GM12878 (cell line): ENCODE measurements around the gene C20orf144. TPM values are rescaled to one million over a fixed set of nuclear protein-coding genes. Genes with fewer than 3 reads are reported as not detected.

ENCODE experiments used
- ATAC-seq: fragments of 200-7000 bp; cut with Tn5 transposase; 3 replicates; pipeline ENCODE4 v1.9.1; 2020; ENCODE audit warnings: mild to moderate bottlenecking, moderate library complexity
- BruUV-seq: library from RNA; stranded (reverse); fragments of 400-500 nt; replicated peaks from 2 replicates; lab custom pipeline; 2021; lab: Mats Ljungman, UMichigan
- CTCF ChIA-PET: fragments of 300-600 bp; sonication (Branson Sonifier 250); formaldehyde crosslinking; extraction: SDS; loops from one replicate; lab custom pipeline; 2021; ENCODE audit warnings: inconsistent platforms; lab: Yijun Ruan, JAX
- POLR2A ChIA-PET: fragments of 350-600 bp; formaldehyde crosslinking; extraction: SDS; loops from one replicate; lab custom pipeline; 2021; ENCODE audit warnings: inconsistent platforms; lab: Charles Lee
- RAD21 ChIA-PET: fragments of 300-600 bp; sonication (Branson Sonifier 250); formaldehyde crosslinking; loops from one replicate; lab custom pipeline; 2023; ENCODE audit warnings: antibody characterized with exemption; ENCODE audit not compliant: unreplicated experiment; lab: Charles Lee
- SMC1A ChIA-PET: fragments of 300-600 bp; sonication (Branson Sonifier 250); formaldehyde crosslinking; loops from one replicate; lab custom pipeline; 2023; ENCODE audit not compliant: unreplicated experiment, uncharacterized antibody; lab: Charles Lee
- DNase-seq: peaks from one replicate; pipeline ENCODE4 v3.0.0-alpha.2; 2011; ENCODE audit warnings: low read depth, low spot score
- FAIRE-seq: peaks from 3 replicates; lab custom pipeline; 2011; peaks lifted over from hg19 to GRCh38; lab: Jason Lieb, UNC
- H2AFZ ChIP-seq: 2 replicates; pipeline ENCODE4 v1.6.0; 2011; ENCODE audit warnings: low read depth, low read length, control low read depth; ENCODE audit not compliant: control insufficient read depth
- H3K27ac ChIP-seq: 2 replicates; pipeline ENCODE4 v1.5.1; 2011; ENCODE audit warnings: control low read depth; ENCODE audit not compliant: control insufficient read depth, insufficient read depth
- H3K27me3 ChIP-seq, 2 experiments: replicated peaks in 1 of 2; 2 replicates each; pipeline versions ENCODE4 v1.6.0 to v1.6.1; 2011; ENCODE audit warnings: low read length in 1 of 2; ENCODE audit not compliant: control insufficient read depth in 2 of 2, insufficient read depth in 2 of 2
- H3K36me3 ChIP-seq, 2 experiments: 2 replicates each; pipeline ENCODE4 v1.5.1; 2011; ENCODE audit warnings: low read length in 1 of 2; ENCODE audit not compliant: control insufficient read depth in 2 of 2, insufficient read depth in 2 of 2
- H3K4me1 ChIP-seq: 2 replicates; pipeline ENCODE4 v1.6.1; 2011; ENCODE audit warnings: mild to moderate bottlenecking, low read length, moderate library complexity, mixed read lengths; ENCODE audit not compliant: control insufficient read depth, insufficient read depth
- H3K4me2 ChIP-seq: 2 replicates; pipeline ENCODE4 v1.6.0; 2011; ENCODE audit warnings: control low read depth; ENCODE audit not compliant: control insufficient read depth, insufficient read depth
- H3K4me3 ChIP-seq: fragments of 200-600 bp; sonication (generic); 2 replicates; pipeline ENCODE4 v1.5.1; 2016
- H3K79me2 ChIP-seq: 2 replicates; pipeline ENCODE4 v1.6.0; 2011; ENCODE audit warnings: low read length; ENCODE audit not compliant: control insufficient read depth, insufficient read depth
- H3K9ac ChIP-seq: 2 replicates; pipeline ENCODE4 v1.8.0; 2011; ENCODE audit warnings: low read length, control low read depth, mixed read lengths; ENCODE audit not compliant: control insufficient read depth, insufficient read depth
- H3K9me3 ChIP-seq: replicated peaks from 3 replicates; pipeline ENCODE4 v1.5.1; 2011; ENCODE audit warnings: mild to moderate bottlenecking, low read length; ENCODE audit not compliant: control insufficient read depth, insufficient read depth
- H4K20me1 ChIP-seq: 2 replicates; pipeline ENCODE4 v1.6.0; 2011; ENCODE audit not compliant: control insufficient read depth, insufficient read depth
- CTCF ChIP-seq, 3 experiments: IDR thresholded peaks in 2 of 3; conservative IDR thresholded peaks in 1 of 3; 2 replicates each; pipeline ENCODE4 v1.5.1; 2011; ENCODE audit warnings: low read depth in 3 of 3, low read length in 3 of 3, mild to moderate bottlenecking in 3 of 3, control low read depth in 2 of 3, moderate library complexity in 2 of 3, inconsistent platforms in 1 of 3, mixed read lengths in 1 of 3; ENCODE audit not compliant: control insufficient read depth in 2 of 3, insufficient read depth in 1 of 3; ENCODE audit errors: extremely low read depth in 1 of 3
- CUX1 ChIP-seq: IDR thresholded peaks from 2 replicates; pipeline ENCODE4 v1.6.1; 2012; ENCODE audit warnings: improper control_type of control experiment, low read depth, low read length; ENCODE audit not compliant: insufficient replicate concordance
- NR2C2 ChIP-seq: IDR thresholded peaks from 2 replicates; pipeline ENCODE4 v1.6.1; 2011; ENCODE audit warnings: borderline replicate concordance, low read depth; ENCODE audit not compliant: control insufficient read depth, insufficient read length
- RELB ChIP-seq: fragments of 450-650 bp; IDR thresholded peaks from 2 replicates; pipeline ENCODE4 v1.6.1; 2017; ENCODE audit warnings: low read depth, mild to moderate bottlenecking, moderate library complexity
- SMC3 ChIP-seq: IDR thresholded peaks from 2 replicates; pipeline ENCODE4 v1.6.1; 2011; ENCODE audit warnings: low read length, improper control_type of control experiment, borderline replicate concordance
- SRF ChIP-seq, 2 experiments: IDR thresholded peaks; 2 replicates each; pipeline ENCODE4 v1.6.1; 2011; ENCODE audit warnings: low read depth in 2 of 2, low read length in 2 of 2, mild to moderate bottlenecking in 1 of 2, moderate library complexity in 1 of 2
- ZNF687 ChIP-seq: fragments of 450-650 bp; IDR thresholded peaks from 2 replicates; pipeline ENCODE4 v1.6.1; 2017; ENCODE audit warnings: mild to moderate bottlenecking, moderate library complexity
- WGBS: methylation state at CpG from one replicate; pipeline ENCODE4 v1.1.6; 2016; ENCODE audit warnings: low lambda C conversion rate; ENCODE audit not compliant: insufficient replicate concordance, insufficient coverage; ENCODE audit errors: missing lambda C conversion rate; 5-methylcytosine and 5-hydroxymethylcytosine counted together
- in situ Hi-C: fragments of 300-500 bp; cut with MboI; formaldehyde crosslinking; loops from 9 replicates; pipeline ENCODE4 v1.14.3; 2018; ENCODE audit warnings: mixed read lengths
- intact Hi-C: fragments of 100-400 bp; cut with micrococcal nuclease; formaldehyde crosslinking; loops from one replicate; pipeline ENCODE4 v1.14.2; 2022; ENCODE audit not compliant: unreplicated experiment
- polyA plus RNA-seq, 11 experiments: library from polyadenylated mRNA; depleted of rRNA in 4 of 11; unstranded in 6 of 11; stranded (reverse) in 5 of 11; fragments of >200 nt; fragmentation: Nextera tagmentation in 4 of 11; fragmentation: Illumina TruSeq in 1 of 11; extraction: Ambion mirVana in 4 of 11; extraction: Trizol in 1 of 11; gene quantifications; 1 replicate in 1 of 11; 2 replicates in 10 of 11; pipeline versions ENCODE4 v1.2.1 to v1.2.3, GENCODE V29; 2011 to 2016; ENCODE audit warnings: inconsistent platforms in 2 of 11, missing spikeins in 2 of 11, low read depth in 1 of 11
- total RNA-seq, 4 experiments: library from RNA; depleted of rRNA in 3 of 4; stranded (reverse); fragments of >200 nt in 3 of 4; fragmentation: Illumina TruSeq in 1 of 4; extraction: Trizol in 1 of 4; gene quantifications; 2 replicates each; pipeline versions ENCODE4 v1.2.1 to v1.2.3, GENCODE V29; 2013 to 2021

Gene C20orf144
- total and polyA plus RNA-seq, 10 of the 15 experiments (the other 5 are each of a cell fraction or from before 2014, with no cell fraction given) = 0.04 to 0.62 (median 0.23) TPM; not detected in 2

- intact Hi-C loops = no loop called here
- Histone ChIP-seq H3K9ac (no peak overlapping the region), H4K20me1 (peaks cover 4% of the 10 kb centered on the region; the same call in 1 of the 2 replicates), H3K4me3 (no peak overlapping the region), H2AFZ (no peak overlapping the region), H3K27ac (no peak overlapping the region), H3K79me2 (peaks cover 2% of the 10 kb centered on the region), H3K4me2 (no peak overlapping the region), H3K36me3 (no peaks in the 10 kb centered on the region), H3K27me3 (no peaks in the 10 kb centered on the region), H3K9me3 (no peaks in the 10 kb centered on the region), H3K4me1 (peaks cover 22% of the 10 kb centered on the region)
- in situ Hi-C loops = no loop called here
- ATAC-seq (no peak), FAIRE-seq (no peak), DNase-seq (no peak)
- no TSS peak for BruUV-seq
- CTCF ChIA-PET = interaction anchor here (1.1 to 1.2 kb wide), 2 partner anchors 49 to 213 kb away, joined by 3 read pairs; partner anchors contain the start of gene PXMP4
- SMC1A ChIA-PET = interaction anchor here (0.6 kb wide), 1 partner anchor 38 kb away, joined by 3 read pairs; no protein-coding TSS in a partner anchor
- POLR2A ChIA-PET = interaction anchor here (0.7 to 1.2 kb wide), 2 partner anchors 14 to 76 kb away, joined by 3 to 5 read pairs; no protein-coding TSS in a partner anchor
- 69% methylated on average over 6 of the region's 6 CpGs for WGBS
- RAD21 ChIA-PET = interaction anchor here (0.6 to 1.2 kb wide), 2 partner anchors 9 to 305 kb away, joined by 3 read pairs; no protein-coding TSS in a partner anchor
- TF ChIP-seq RELB = no peak
- TF ChIP-seq CUX1 = no peak
- no peak for TF ChIP-seq NR2C2
- TF ChIP-seq ZNF687 = no peak
- TF ChIP-seq SMC3 = no peak
- no peak for TF ChIP-seq CTCF (IDR thresholded peaks at IDR 0.05 in 2 of 3, conservative IDR thresholded peaks at IDR 0.05 in 1 of 3; ENCODE audit: control insufficient read depth in 2 of 3, extremely low read depth in 1 of 3, insufficient read depth in 1 of 3, low read depth in 3 of 3, low read length in 3 of 3)
- TF ChIP-seq SRF (IDR thresholded peaks at IDR 0.05; ENCODE audit: low read depth in 2 of 2, low read length in 2 of 2) = no peak
These were observed 8.8 kb downstream of the C20orf144 start for GRCh38 chr20:33670715-33671499.
